Measurements from ENCODE around the gene EEF1AKMT3.

Gene EEF1AKMT3

DNA sequence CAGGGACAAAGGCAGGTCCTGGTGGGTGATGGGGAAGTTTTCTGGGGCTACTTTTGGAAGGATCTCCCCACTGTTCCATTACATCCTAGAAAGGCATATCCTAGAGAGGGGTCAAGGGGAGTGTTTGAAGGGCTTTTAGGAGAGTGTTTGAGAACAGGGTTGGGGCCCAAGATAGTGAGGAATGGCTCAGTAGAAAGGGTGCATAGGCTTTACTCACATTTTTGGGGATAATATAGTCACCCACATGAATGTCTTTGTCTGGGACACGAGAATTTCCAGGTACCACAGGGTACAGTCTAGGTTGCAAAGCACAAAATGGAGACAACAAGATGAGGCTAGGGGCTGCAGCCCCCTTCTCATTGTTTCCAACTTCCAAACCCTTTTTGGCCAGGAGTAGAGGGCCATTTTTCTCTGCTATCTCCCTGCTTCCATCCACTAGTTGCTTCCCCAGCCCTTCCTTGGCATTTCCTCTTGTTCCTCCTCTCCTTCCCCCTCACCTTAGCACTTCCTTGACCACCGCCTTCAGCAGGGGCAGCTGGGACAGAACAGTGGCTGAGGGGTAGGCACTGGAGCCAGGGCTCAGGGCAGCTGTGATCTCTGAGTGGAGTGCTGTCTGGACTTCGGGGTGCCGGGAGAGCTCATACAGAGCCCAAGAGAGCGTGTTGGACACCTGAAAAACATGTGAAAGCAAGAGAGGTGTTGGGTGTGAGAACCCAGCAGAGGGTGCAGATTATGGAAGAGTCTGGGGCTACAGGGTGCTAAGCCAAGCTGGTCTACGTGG, 8.3 kb upstream of the EEF1AKMT3 start:
- Histone ChIP-seq H3K4me3 (ENCODE audit: low read depth in 1 of 2, low read length in 2 of 2) (no peak overlapping the region), H3K9me3 (ENCODE audit: control insufficient read depth in 1 of 2, low read length in 2 of 2) (no peaks in the 10 kb centered on the region), H3K4me1 (ENCODE audit: control insufficient read depth in 1 of 2, insufficient read depth in 2 of 2, low read length in 2 of 2) (peaks cover 9 to 27% of the 10 kb centered on the region in 2 donors), H3K27ac (ENCODE audit: low read length) (no peak overlapping the region), H3K36me3 (ENCODE audit: control insufficient read depth in 1 of 2, insufficient read depth in 2 of 2, low read length in 2 of 2) (peaks cover 0 to 6% of the 10 kb centered on the region in 2 donors), H3K27me3 (ENCODE audit: low read depth, low read length) (peaks cover 36% of the 10 kb centered on the region)

DNA sequence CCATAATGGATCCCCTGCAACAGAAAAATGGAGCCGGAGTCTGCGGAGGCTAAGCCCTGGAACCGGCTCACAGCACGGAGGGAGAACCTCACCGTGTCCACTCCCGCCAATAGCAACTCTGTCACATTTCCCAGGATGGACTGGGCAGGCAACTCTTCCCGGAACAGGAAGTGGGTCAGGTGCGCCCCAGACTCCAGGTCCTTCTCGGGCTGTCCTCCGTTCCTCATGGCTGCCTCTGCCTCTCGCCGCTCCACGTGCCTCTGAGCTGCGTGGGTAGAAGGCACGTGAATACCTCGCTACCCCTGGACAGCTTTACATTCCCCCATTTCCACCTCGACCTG, 7.8 kb upstream of the EEF1AKMT3 start:
- Histone ChIP-seq H3K27ac (ENCODE audit: low read length) (no peak overlapping the region), H3K27me3 (ENCODE audit: low read depth, low read length) (peaks cover 36% of the 10 kb centered on the region), H3K4me1 (ENCODE audit: control insufficient read depth in 1 of 2, insufficient read depth in 2 of 2, low read length in 2 of 2) (peaks cover 9 to 27% of the 10 kb centered on the region in 2 donors), H3K36me3 (ENCODE audit: control insufficient read depth in 1 of 2, insufficient read depth in 2 of 2, low read length in 2 of 2) (peaks cover 2 to 4% of the 10 kb centered on the region in 2 donors), H3K4me3 (ENCODE audit: low read depth in 1 of 2, low read length in 2 of 2) (peak overlapping the region; percentile 34 to 52), H3K9me3 (ENCODE audit: control insufficient read depth in 1 of 2, low read length in 2 of 2) (no peaks in the 10 kb centered on the region)

DNA sequence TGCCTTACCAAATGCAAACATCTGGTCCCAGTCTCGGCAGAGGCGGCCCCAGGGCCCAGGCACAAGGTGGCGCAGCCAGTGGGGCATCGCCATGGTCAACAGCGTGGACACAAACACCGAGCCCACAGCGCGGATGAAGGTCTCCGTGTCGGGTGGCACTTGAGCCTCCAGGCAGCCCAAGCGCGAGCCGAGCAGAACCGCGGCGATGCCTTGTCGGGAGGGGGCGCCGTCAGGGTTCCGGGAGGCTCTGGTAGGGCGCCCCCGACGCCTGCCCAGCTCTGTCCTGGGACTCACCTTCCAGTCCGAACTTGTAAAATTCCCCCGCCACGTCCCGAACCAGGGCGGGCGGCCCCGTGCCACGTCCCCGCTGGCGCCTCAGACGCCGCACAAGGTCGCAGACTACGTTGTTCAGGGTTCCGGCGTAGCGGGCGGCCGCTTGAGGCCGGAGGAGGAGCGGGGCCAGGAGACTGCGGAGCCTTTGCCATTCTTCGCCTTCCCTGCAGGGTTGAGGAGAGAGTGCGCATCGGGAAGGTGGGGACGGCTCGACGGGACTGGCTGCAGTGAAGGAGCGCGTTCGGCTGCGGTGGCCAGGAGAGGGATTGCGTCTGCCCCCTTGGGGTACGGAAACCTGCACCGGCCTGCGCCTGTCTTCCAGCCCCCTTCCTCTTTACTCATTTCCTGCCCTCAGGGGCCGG, 7.3 kb upstream of the EEF1AKMT3 start:
- no peak overlapping the region for H3K27ac ChIP-seq (ENCODE audit: low read length)
- peaks cover 4 to 7% of the 10 kb centered on the region in 2 donors for H3K36me3 ChIP-seq (ENCODE audit: control insufficient read depth in 1 of 2, insufficient read depth in 2 of 2, low read length in 2 of 2)
- H3K4me1 ChIP-seq (ENCODE audit: control insufficient read depth in 1 of 2, insufficient read depth in 2 of 2, low read length in 2 of 2) = peaks cover 9 to 27% of the 10 kb centered on the region in 2 donors
- H3K27me3 ChIP-seq (ENCODE audit: low read depth, low read length) = peaks cover 36% of the 10 kb centered on the region
- H3K9me3 ChIP-seq (ENCODE audit: control insufficient read depth in 1 of 2, low read length in 2 of 2) = no peaks in the 10 kb centered on the region
- peak overlapping the region; percentile 34 to 52 for H3K4me3 ChIP-seq (ENCODE audit: low read depth in 1 of 2, low read length in 2 of 2)

DNA sequence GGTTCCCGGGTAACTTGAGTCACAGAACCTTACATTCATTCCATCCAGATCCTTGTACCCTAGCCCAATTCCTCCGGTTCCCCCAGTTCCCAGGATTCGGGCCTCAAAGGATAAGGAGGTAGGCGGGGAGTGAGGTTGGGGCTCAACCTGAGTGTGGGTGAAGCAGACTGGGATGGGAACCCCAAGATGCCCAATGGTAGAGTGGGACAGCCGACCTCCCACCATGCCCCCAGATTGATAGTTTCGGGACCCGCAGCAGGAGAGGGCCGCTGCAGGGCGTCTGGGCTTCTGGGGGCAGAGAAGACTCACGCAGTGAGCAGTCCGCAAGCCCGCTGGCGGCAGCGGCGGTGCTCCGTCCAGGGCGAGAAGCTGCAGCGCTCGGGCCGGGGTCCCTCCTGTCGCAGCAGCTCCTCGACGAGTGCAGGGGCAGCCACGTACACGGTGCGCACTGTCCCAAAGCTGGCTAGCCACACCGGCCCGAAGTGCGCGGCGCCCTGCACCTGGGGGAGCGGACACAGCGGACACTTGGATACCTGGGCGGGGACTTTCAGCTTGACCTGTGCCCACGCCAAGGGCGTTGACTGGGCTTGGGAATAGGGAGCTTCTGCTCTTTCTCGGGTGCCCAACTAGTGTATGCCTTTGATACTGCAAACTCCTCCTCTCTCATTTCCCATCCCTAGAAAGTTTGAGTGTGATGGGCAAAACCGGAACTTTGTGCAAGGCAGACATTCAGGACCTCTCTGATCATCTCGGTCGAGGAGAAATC, 6.5 kb upstream of the EEF1AKMT3 start:
- peaks cover 36% of the 10 kb centered on the region for H3K27me3 ChIP-seq (ENCODE audit: low read depth, low read length)
- peak overlapping the region; percentile 49 to 52 for H3K4me3 ChIP-seq (ENCODE audit: low read depth in 1 of 2, low read length in 2 of 2)
- H3K4me1 ChIP-seq (ENCODE audit: control insufficient read depth in 1 of 2, insufficient read depth in 2 of 2, low read length in 2 of 2) = peaks cover 9 to 28% of the 10 kb centered on the region in 2 donors

DNA sequence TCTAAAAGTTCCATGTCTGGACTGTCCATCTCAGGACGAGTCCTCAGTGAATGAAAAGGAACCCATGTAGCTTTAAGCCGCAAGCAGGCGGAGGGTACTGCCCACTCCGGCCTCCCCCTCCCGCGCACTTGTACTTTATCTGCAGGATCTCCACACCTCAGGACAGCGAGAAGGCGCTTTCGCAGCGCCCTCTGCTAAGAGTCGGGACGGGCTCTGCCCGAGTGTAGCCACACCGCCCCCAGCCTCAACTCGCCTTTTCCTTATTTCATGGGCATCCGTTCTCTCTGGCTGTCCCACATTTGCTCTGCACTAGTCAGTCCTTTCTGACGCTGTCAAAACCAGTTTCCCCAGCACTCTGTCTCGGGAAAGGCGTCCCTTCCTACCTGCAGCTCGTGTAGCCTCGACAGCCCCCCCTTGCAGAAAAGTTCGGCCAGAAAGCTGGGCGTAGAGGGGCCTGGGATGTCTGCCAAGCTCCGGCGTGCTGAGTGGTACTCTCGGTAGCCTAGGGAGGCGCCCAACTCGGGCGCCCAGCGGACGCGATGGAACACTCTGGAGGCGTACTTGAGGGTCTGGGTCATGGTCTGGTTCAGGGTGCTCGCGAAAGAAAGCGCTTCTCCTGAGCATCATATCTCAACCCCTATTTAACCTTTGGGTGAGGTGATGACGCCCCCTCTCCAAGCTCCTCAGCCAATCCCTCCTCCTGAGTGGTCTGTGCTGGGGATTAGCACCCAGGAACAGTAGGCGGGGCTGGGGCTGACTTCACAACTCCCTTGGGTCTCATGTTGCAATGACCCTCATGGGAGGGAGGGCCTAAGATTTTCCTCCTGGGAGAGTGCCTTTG, 5.7 kb upstream of the EEF1AKMT3 start, which contains the start of gene CYP27B1:
CYP27B1 (minus strand) TSS at position 615 of the 841 bp plus-strand sequence; CDS start at position 578, 37 bp downstream.
- Histone ChIP-seq H3K27ac (ENCODE audit: low read length) (no peak within 1 kb of the TSS), H3K4me3 (ENCODE audit: low read depth in 1 of 2, low read length in 2 of 2) (peak within 1 kb of the TSS; percentile 49 to 52), H3K27me3 (ENCODE audit: low read depth, low read length) (peaks cover 36% of the 10 kb centered on the region), H3K9me3 (ENCODE audit: control insufficient read depth in 1 of 2, low read length in 2 of 2) (no peaks in the 10 kb centered on the region), H3K36me3 (ENCODE audit: control insufficient read depth in 1 of 2, insufficient read depth in 2 of 2, low read length in 2 of 2) (peaks cover 4 to 7% of the 10 kb centered on the region in 2 donors), H3K4me1 (ENCODE audit: control insufficient read depth in 1 of 2, insufficient read depth in 2 of 2, low read length in 2 of 2) (peaks cover 9 to 36% of the 10 kb centered on the region in 2 donors)

More for the DNA sequence above, 6.5 kb upstream of the EEF1AKMT3 start:
- no peaks in the 10 kb centered on the region for H3K9me3 ChIP-seq (ENCODE audit: control insufficient read depth in 1 of 2, low read length in 2 of 2)
- H3K27ac ChIP-seq (ENCODE audit: low read length) = no peak overlapping the region
- H3K36me3 ChIP-seq (ENCODE audit: control insufficient read depth in 1 of 2, insufficient read depth in 2 of 2, low read length in 2 of 2) = peaks cover 4 to 7% of the 10 kb centered on the region in 2 donors

DNA sequence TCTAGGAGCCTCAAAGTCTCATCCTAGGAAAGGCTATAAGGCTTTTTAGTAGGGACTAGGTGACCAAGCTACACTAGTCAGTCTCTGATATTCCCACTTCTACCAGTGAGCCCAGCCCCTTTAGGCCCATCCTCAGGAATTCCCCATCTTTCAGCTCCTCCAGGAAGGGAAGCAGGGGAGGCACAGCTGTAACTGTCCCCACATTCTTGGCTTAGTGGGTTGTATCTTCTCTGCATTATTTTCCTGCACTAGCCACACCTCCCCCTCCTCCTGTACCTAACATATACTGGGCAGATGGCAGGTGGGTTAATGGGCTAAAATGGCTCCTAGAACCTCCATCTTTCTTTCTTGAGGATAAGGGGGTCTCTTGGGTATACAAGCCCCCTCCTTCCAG, 5.1 kb upstream of the EEF1AKMT3 start:
- Histone ChIP-seq H3K36me3 (ENCODE audit: control insufficient read depth in 1 of 2, insufficient read depth in 2 of 2, low read length in 2 of 2) (peaks cover 4 to 7% of the 10 kb centered on the region in 2 donors), H3K27ac (ENCODE audit: low read length) (no peak overlapping the region), H3K27me3 (ENCODE audit: low read depth, low read length) (peaks cover 36% of the 10 kb centered on the region), H3K9me3 (ENCODE audit: control insufficient read depth in 1 of 2, low read length in 2 of 2) (no peaks in the 10 kb centered on the region), H3K4me1 (ENCODE audit: control insufficient read depth in 1 of 2, insufficient read depth in 2 of 2, low read length in 2 of 2) (peaks cover 9 to 36% of the 10 kb centered on the region in 2 donors), H3K4me3 (ENCODE audit: low read depth in 1 of 2, low read length in 2 of 2) (no peak overlapping the region)

GRCh38 chr12:57767876-57768275, 4.5 kb upstream of the EEF1AKMT3 start:
- H3K9me3 ChIP-seq (ENCODE audit: control insufficient read depth in 1 of 2, low read length in 2 of 2) = no peaks in the 10 kb centered on the region
- H3K4me1 ChIP-seq (ENCODE audit: control insufficient read depth in 1 of 2, insufficient read depth in 2 of 2, low read length in 2 of 2) = peaks cover 9 to 36% of the 10 kb centered on the region in 2 donors
- no peak overlapping the region for H3K27ac ChIP-seq (ENCODE audit: low read length)
- H3K4me3 ChIP-seq (ENCODE audit: low read depth in 1 of 2, low read length in 2 of 2) = no peak overlapping the region
- H3K27me3 ChIP-seq (ENCODE audit: low read depth, low read length) = peaks cover 36% of the 10 kb centered on the region
- peaks cover 4 to 7% of the 10 kb centered on the region in 2 donors for H3K36me3 ChIP-seq (ENCODE audit: control insufficient read depth in 1 of 2, insufficient read depth in 2 of 2, low read length in 2 of 2)

GRCh38 chr12:57769594-57769993, 2.8 kb upstream of the EEF1AKMT3 start:
- Histone ChIP-seq H3K9me3 (ENCODE audit: control insufficient read depth in 1 of 2, low read length in 2 of 2) (no peaks in the 10 kb centered on the region), H3K27me3 (ENCODE audit: low read depth, low read length) (peaks cover 24% of the 10 kb centered on the region), H3K27ac (ENCODE audit: low read length) (no peak overlapping the region), H3K4me1 (ENCODE audit: control insufficient read depth in 1 of 2, insufficient read depth in 2 of 2, low read length in 2 of 2) (peaks cover 9 to 43% of the 10 kb centered on the region in 2 donors), H3K4me3 (ENCODE audit: low read depth in 1 of 2, low read length in 2 of 2) (no peak overlapping the region), H3K36me3 (ENCODE audit: control insufficient read depth in 1 of 2, insufficient read depth in 2 of 2, low read length in 2 of 2) (peaks cover 4 to 7% of the 10 kb centered on the region in 2 donors)

- H3K27ac ChIP-seq (ENCODE audit: low read length) = no peak overlapping the region
- no peaks in the 10 kb centered on the region for H3K9me3 ChIP-seq (ENCODE audit: control insufficient read depth in 1 of 2, low read length in 2 of 2)
- H3K27me3 ChIP-seq (ENCODE audit: low read depth, low read length) = peaks cover 13% of the 10 kb centered on the region
- peaks cover 4 to 7% of the 10 kb centered on the region in 2 donors for H3K36me3 ChIP-seq (ENCODE audit: control insufficient read depth in 1 of 2, insufficient read depth in 2 of 2, low read length in 2 of 2)
- H3K4me3 ChIP-seq (ENCODE audit: low read depth in 1 of 2, low read length in 2 of 2) = peak overlapping the region in 1 of 2 donors; percentile 95
- H3K4me1 ChIP-seq (ENCODE audit: control insufficient read depth in 1 of 2, insufficient read depth in 2 of 2, low read length in 2 of 2) = peaks cover 9 to 32% of the 10 kb centered on the region in 2 donors
Measured at GRCh38 chr12:57770734-57771133, 1.7 kb upstream of the EEF1AKMT3 start.

- Histone ChIP-seq H3K27me3 (ENCODE audit: low read depth, low read length) (peaks cover 7% of the 10 kb centered on the region), H3K27ac (ENCODE audit: low read length) (peak overlapping the region; percentile 95), H3K9me3 (ENCODE audit: control insufficient read depth in 1 of 2, low read length in 2 of 2) (no peaks in the 10 kb centered on the region), H3K36me3 (ENCODE audit: control insufficient read depth in 1 of 2, insufficient read depth in 2 of 2, low read length in 2 of 2) (peaks cover 4 to 10% of the 10 kb centered on the region in 2 donors), H3K4me1 (ENCODE audit: control insufficient read depth in 1 of 2, insufficient read depth in 2 of 2, low read length in 2 of 2) (peaks cover 6 to 25% of the 10 kb centered on the region in 2 donors), H3K4me3 (ENCODE audit: low read depth in 1 of 2, low read length in 2 of 2) (peak overlapping the region; percentile 91 to 95)
Measured at GRCh38 chr12:57771236-57771872, 1.1 kb upstream of the EEF1AKMT3 start.
